Activated T-cell treated with anti-CD3 and anti-CD28 coated beads for 48 hours (primary cell): ENCODE measurements around the gene GSDMA.
"Not testable (repeated sequence)": the region's sequence is repeated elsewhere in the genome, so short reads cannot be mapped to it uniquely, and the experiment has no call there.

Experiments
- DNase-seq: peaks from one replicate; pipeline ENCODE4 v3.0.0-alpha.2; 2020; ENCODE audit warnings: low read depth

GSDMA gene

GRCh38 chr17:39996800-39997199 is 34.0 kb downstream of the GSDMA start:
- DNase-seq: no peak

GRCh38 chr17:39997543-39997942 is 34.7 kb downstream of the GSDMA start:
- DNase-seq: no peak

GRCh38 chr17:39999067-39999466 is 36.3 kb downstream of the GSDMA start:
- no peak for DNase-seq

- DNase-seq: no peak
These were observed 37.4 kb downstream of the GSDMA start for GRCh38 chr17:40000161-40000560.

- not testable (repeated sequence) for DNase-seq
These were observed 38.5 kb downstream of the GSDMA start for GRCh38 chr17:40001335-40001734.

GRCh38 chr17:40004072-40004471 is 41.3 kb downstream of the GSDMA start:
- no peak for DNase-seq

- DNase-seq: no peak
These were observed 41.9 kb downstream of the GSDMA start for GRCh38 chr17:40004712-40005111.

- DNase-seq: no peak
These were observed 42.7 kb downstream of the GSDMA start for GRCh38 chr17:40005520-40005919.

GRCh38 chr17:40010946-40011500 is 48.2 kb downstream of the GSDMA start:
- not testable (repeated sequence) for DNase-seq

GRCh38 chr17:40012017-40012647 is 49.3 kb downstream of the GSDMA start:
- not testable (repeated sequence) for DNase-seq

- no peak for DNase-seq
These were observed 51.7 kb downstream of the GSDMA start for GRCh38 chr17:40014375-40014980.

GRCh38 chr17:40015005-40015997 is 52.5 kb downstream of the GSDMA start, which contains the start of gene CSF3:
CSF3 (plus strand) TSS chr17:40015440; CDS start chr17:40015475, 35 bp downstream.
- DNase-seq: no peak

- DNase-seq: no peak
These were observed 53.5 kb downstream of the GSDMA start for GRCh38 chr17:40015998-40016985.

- DNase-seq: no peak
These were observed 54.7 kb downstream of the GSDMA start for GRCh38 chr17:40017422-40018080.

- DNase-seq: no peak
These were observed 55.7 kb downstream of the GSDMA start for GRCh38 chr17:40018211-40019121.

GRCh38 chr17:40019140-40019991 is 56.6 kb downstream of the GSDMA start:
- DNase-seq: no peak

GRCh38 chr17:40020146-40020545 is 57.3 kb downstream of the GSDMA start:
- DNase-seq: no peak

- no peak for DNase-seq
These were observed 58.7 kb downstream of the GSDMA start for GRCh38 chr17:40021451-40021971.
